ENCODE results near the gene SPRYD7. TPM values are rescaled to one million over a fixed set of nuclear protein-coding genes. Genes with fewer than 3 reads are reported as not detected.
A peak's percentile ranks its signal among the peaks of the same experiment; 100 is the strongest.
"Not testable (repeated sequence)": the region's sequence is repeated elsewhere in the genome, so short reads cannot be mapped to it uniquely, and the experiment has no call there.

The SPRYD7 gene, protein sequence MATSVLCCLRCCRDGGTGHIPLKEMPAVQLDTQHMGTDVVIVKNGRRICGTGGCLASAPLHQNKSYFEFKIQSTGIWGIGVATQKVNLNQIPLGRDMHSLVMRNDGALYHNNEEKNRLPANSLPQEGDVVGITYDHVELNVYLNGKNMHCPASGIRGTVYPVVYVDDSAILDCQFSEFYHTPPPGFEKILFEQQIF
- total RNA-seq (2014; rRNA removed; shearing (Covaris generic); ENCODE audit: low replicate concordance) = 5.1 and 5.8 TPM in 2 replicates

GRCh38 chr13:49936075-49936967 lies at the start of gene SPRYD7:
SPRYD7 (minus strand) TSS chr13:49936340; CDS start chr13:49936235, 105 bp downstream.
- in situ Hi-C loops (cut with HindIII; ENCODE audit: low pct_unique_long_range_greater_than_20kb, low sequenced_read_pairs) = no loop called here
- peak; percentile 96 for DNase-seq (ENCODE audit: low read depth)

DNA sequence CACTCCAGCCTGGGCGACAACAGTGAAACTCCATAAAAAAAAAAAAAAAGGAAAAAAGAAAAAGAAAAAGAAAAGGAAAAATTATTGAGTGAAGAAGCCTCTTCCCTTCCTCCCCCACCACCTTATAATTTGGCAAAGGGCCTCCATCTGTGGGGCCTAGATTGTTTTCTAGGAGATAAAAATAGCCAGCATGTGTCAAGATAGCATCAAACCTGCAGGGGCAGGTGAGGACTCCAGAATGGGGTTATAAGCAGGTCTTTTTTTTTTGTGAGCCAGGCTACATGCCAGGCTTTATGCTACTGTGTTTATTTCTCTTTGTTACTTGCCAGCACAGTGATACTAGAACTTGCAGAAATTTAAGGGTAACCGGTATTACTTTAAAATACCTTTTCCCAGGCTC lies 49.0 kb upstream of the SPRYD7 start:
- DNase-seq (ENCODE audit: low read depth) = no peak
- in situ Hi-C loops (cut with HindIII; ENCODE audit: low pct_unique_long_range_greater_than_20kb, low sequenced_read_pairs) = no loop called here

DNA sequence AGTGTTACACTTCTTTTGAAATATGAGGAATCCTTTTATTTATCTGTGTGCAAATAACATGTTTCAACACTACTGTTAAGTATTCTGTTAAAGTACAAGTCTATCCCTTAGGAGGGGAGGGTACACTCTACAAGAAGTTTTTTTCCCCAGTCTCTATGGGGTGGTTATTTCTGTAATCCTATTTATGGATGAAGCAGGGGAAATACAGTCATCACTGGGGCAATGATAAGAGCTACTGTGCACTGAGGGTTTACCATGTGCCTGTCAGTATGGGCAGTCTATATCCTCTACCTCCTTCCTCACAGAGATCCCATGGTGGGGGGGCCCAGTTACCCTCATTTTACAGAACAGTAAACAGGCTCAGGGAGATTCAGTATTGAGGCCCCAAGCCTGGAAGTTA lies 44.1 kb upstream of the SPRYD7 start:
- in situ Hi-C loops (cut with HindIII; ENCODE audit: low pct_unique_long_range_greater_than_20kb, low sequenced_read_pairs) = no loop called here
- DNase-seq (ENCODE audit: low read depth) = no peak

DNA sequence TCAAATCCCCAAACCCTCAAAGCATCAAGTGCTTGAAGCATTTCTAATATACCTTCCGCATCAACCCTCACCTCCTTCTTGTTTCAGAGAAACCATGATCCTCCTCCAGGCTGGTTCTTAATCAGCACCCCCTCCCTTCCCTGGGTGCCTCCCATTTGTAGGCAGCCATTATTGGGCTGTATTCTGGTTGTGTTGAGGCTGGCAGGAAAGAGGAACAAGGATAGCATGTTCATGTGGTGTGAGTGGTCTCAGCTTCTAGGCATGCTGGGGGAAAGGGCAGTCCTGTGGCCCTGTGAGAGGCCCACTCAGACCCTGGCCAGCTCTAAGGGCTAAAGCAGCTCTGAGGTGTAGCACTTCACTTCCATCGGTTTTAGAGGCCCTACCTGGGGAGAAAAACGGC lies 41.9 kb upstream of the SPRYD7 start:
- in situ Hi-C loops (cut with HindIII; ENCODE audit: low pct_unique_long_range_greater_than_20kb, low sequenced_read_pairs) = no loop called here
- DNase-seq (ENCODE audit: low read depth) = no peak

GRCh38 chr13:49976314-49977258 lies 40.4 kb upstream of the SPRYD7 start:
- in situ Hi-C loops (cut with HindIII; ENCODE audit: low pct_unique_long_range_greater_than_20kb, low sequenced_read_pairs) = no loop called here
- DNase-seq (ENCODE audit: low read depth) = peak; percentile 21

- in situ Hi-C loops (cut with HindIII; ENCODE audit: low pct_unique_long_range_greater_than_20kb, low sequenced_read_pairs) = no loop called here
- no peak for DNase-seq (ENCODE audit: low read depth)
Measured at GRCh38 chr13:49975826-49976225, 39.7 kb upstream of the SPRYD7 start.

DNA sequence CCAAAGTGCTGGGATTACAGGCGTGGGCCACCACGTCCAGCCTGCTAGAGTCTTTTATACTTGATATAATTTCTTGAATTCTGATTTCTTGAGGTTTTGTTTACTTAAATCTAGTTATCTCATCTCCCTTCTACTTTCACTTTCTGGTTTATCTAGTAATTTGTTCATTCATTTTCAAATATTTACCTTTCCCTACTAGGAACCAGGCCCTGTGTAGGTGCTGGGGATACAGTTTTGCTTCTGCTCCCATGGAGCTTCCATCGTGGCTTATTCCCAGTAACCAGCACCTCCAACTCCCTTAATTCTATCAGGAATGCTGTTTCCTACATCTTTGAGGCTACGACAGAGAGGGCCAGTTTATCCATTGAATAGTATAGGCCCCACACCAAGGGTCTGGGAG lies 36.6 kb upstream of the SPRYD7 start:
- in situ Hi-C loops (cut with HindIII; ENCODE audit: low pct_unique_long_range_greater_than_20kb, low sequenced_read_pairs) = no loop called here

GRCh38 chr13:49967456-49967855 lies 31.3 kb upstream of the SPRYD7 start:
- DNase-seq (ENCODE audit: low read depth) = no peak
- in situ Hi-C loops (cut with HindIII; ENCODE audit: low pct_unique_long_range_greater_than_20kb, low sequenced_read_pairs) = no loop called here

More for the DNA sequence above, 36.6 kb upstream of the SPRYD7 start:
- no peak for DNase-seq (ENCODE audit: low read depth)

- in situ Hi-C loops (cut with HindIII; ENCODE audit: low pct_unique_long_range_greater_than_20kb, low sequenced_read_pairs) = no loop called here
- no peak for DNase-seq (ENCODE audit: low read depth)
Measured at GRCh38 chr13:49958321-49958720, 22.2 kb upstream of the SPRYD7 start.

GRCh38 chr13:49956131-49956530 lies 20.0 kb upstream of the SPRYD7 start:
- in situ Hi-C loops (cut with HindIII; ENCODE audit: low pct_unique_long_range_greater_than_20kb, low sequenced_read_pairs) = no loop called here
- no peak for DNase-seq (ENCODE audit: low read depth)

- DNase-seq (ENCODE audit: low read depth) = no peak
Measured at GRCh38 chr13:49954674-49955455, 18.7 kb upstream of the SPRYD7 start.

DNA sequence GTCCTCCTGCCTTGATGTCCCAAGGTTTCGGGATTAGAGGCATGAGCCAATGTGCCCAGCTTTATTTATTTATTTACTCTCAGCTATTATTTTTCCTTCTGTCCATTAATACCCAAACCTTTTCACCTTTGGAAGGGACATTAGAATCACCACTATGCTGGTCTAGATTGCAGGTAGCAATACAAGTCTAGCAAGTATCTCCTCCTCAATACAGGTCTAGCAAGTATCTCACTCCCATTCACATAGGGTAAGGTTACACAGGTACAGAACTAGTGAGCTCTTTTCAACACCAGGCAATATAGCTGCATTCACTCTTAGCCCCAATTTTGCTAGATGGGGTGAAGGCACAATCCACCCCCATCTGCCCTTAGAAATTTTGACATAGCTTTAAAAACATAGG lies 17.4 kb upstream of the SPRYD7 start:
- in situ Hi-C loops (cut with HindIII; ENCODE audit: low pct_unique_long_range_greater_than_20kb, low sequenced_read_pairs) = no loop called here

More at GRCh38 chr13:49954674-49955455, 18.7 kb upstream of the SPRYD7 start:
- in situ Hi-C loops (cut with HindIII; ENCODE audit: low pct_unique_long_range_greater_than_20kb, low sequenced_read_pairs) = no loop called here

DNA sequence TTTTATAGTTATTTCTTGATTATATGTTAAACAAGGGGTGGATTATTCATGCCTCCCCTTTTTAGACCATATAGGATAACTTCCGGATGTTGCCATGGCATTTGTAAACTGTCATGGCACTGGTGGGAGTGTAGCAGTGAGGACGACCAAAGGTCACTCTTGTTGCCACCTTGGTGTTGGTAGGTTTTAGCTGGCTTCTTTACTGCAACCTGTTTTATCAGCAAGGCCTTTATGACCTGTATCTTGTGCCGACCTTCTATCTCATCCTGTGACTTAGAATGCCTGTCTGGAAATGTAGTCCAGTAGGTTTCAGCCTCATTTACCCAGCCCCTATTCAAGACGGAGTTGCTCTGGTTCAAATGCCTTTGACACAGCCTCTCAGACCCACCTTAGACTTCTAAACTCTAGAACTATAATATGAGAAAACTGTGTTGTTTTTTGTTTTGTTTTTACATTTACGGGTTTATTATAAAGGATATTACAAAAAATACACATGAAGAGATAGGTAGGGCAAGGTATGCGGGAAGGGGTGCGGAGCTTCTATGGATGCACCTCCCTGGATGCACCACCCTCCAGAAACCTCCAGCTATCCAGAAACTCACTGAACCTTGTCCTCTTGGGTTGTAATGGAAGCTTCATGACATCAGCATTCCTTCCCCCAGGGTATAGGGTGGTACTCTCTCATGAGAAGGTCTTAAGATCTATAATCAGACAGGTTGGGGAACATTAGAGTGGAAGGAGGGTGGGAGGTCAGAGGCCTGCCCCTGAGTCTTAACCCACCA lies 15.8 kb upstream of the SPRYD7 start:
- DNase-seq (ENCODE audit: low read depth) = no peak
- in situ Hi-C loops (cut with HindIII; ENCODE audit: low pct_unique_long_range_greater_than_20kb, low sequenced_read_pairs) = no loop called here

More for the DNA sequence above, 17.4 kb upstream of the SPRYD7 start:
- DNase-seq (ENCODE audit: low read depth) = no peak

DNA sequence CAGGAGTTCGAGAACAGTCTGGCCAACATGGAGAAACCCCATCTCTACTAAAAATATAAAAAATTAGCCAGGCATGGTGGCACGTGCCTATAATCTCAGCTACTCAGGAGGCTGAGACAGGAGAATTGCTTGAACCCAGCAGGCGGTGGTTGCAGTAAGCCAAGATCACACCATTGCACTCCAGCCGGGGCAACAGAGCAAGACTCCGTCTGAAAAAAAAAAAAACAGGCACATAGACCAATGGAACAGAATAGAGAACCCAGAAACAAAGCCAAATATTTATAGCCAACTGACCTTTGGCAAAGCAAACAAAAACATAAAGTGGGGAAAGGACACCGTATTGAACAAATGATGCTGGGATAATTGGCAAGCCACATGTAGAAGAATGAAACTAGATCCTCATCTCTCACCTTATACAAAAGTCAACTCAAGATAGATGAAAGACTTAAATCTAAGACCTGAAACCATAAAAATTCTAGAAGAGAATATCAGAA lies 12.7 kb upstream of the SPRYD7 start:
- DNase-seq (ENCODE audit: low read depth); in situ Hi-C loops (cut with HindIII; ENCODE audit: low pct_unique_long_range_greater_than_20kb, low sequenced_read_pairs): not testable (repeated sequence)

GRCh38 chr13:49939321-49939720 lies 3.2 kb upstream of the SPRYD7 start:
- in situ Hi-C loops (cut with HindIII; ENCODE audit: low pct_unique_long_range_greater_than_20kb, low sequenced_read_pairs) = no loop called here

DNA sequence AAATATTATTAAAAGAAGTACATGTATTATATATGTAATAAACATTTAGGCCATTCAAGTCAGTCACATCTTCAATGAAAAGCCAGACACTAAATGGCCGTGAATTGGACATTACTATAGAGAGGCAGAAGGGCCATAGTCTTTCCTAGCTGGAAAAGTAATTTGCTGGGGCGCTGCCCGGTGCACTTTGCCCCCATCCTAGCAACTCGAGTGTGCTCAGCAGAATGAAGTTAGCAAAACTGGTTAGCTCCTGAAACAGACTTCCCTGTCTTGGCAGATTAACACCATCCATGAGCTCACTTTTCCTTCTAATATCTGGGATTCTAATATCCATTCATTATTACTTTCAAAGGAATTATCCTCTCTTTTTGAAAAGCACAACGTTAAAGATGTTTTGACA lies 2.8 kb upstream of the SPRYD7 start:
- DNase-seq (ENCODE audit: low read depth) = no peak
- in situ Hi-C loops (cut with HindIII; ENCODE audit: low pct_unique_long_range_greater_than_20kb, low sequenced_read_pairs) = no loop called here

More at GRCh38 chr13:49939321-49939720, 3.2 kb upstream of the SPRYD7 start:
- DNase-seq (ENCODE audit: low read depth) = no peak

DNA sequence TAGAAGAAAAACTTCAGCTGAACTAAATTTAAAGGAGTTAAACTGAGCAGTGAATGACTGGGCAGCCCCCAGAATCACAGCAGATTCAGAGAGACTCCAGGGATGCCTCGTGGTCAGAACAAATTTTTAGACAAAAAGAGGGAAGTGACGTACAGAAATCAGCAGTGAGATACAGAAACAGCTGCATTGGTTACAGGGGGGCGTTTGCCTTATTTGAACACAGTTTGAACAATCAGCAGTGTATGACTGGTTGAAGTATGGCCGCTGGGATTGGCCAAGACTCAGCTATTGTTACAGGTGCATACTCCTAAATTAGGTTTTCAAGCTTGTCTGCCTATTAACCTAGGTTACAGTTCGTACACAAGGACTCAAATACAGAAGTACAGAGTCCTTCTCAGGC lies 2.2 kb upstream of the SPRYD7 start:
- in situ Hi-C loops (cut with HindIII; ENCODE audit: low pct_unique_long_range_greater_than_20kb, low sequenced_read_pairs) = no loop called here
- no peak for DNase-seq (ENCODE audit: low read depth)
